Measurements from ENCODE around the gene P4HA2.
A peak's percentile ranks its signal among the peaks of the same experiment; 100 is the strongest.

P4HA2 gene

GRCh38 chr5:132246806-132247205 lies 19.2 kb upstream of the P4HA2 start:
- no peak for DNase-seq

- DNase-seq = no peak
Observed at GRCh38 chr5:132245593-132245992, 17.9 kb upstream of the P4HA2 start.

GRCh38 chr5:132243366-132243977 lies 15.8 kb upstream of the P4HA2 start:
- DNase-seq = no peak

- no peak for DNase-seq
Observed at GRCh38 chr5:132239776-132240175, 12.1 kb upstream of the P4HA2 start.

GRCh38 chr5:132238901-132239500 lies 11.3 kb upstream of the P4HA2 start:
- DNase-seq = no peak

- DNase-seq = peak; percentile 69
Observed at GRCh38 chr5:132238169-132238744, 10.6 kb upstream of the P4HA2 start.

- no peak for DNase-seq
Observed at GRCh38 chr5:132237670-132238069, 10.0 kb upstream of the P4HA2 start.

GRCh38 chr5:132237141-132237540 lies 9.5 kb upstream of the P4HA2 start:
- DNase-seq = no peak

- no peak for DNase-seq
Observed at GRCh38 chr5:132235340-132235739, 7.7 kb upstream of the P4HA2 start.

- no peak for DNase-seq
Observed at GRCh38 chr5:132234684-132235062, 7.0 kb upstream of the P4HA2 start.

GRCh38 chr5:132233811-132234683 lies 6.4 kb upstream of the P4HA2 start:
- no peak for DNase-seq

- DNase-seq = no peak
Observed at GRCh38 chr5:132233081-132233480, 5.4 kb upstream of the P4HA2 start.

- no peak for DNase-seq
Observed at GRCh38 chr5:132232465-132232864, 4.8 kb upstream of the P4HA2 start.

- no peak for DNase-seq
Observed at GRCh38 chr5:132230871-132231270, 3.2 kb upstream of the P4HA2 start.

- no peak for DNase-seq
Observed at GRCh38 chr5:132229236-132229635, 1.6 kb upstream of the P4HA2 start.

- DNase-seq = no peak
Observed at GRCh38 chr5:132228241-132229035, 785 bp upstream of the P4HA2 start.

GRCh38 chr5:132227235-132227484 lies 493 bp downstream of the P4HA2 start:
- DNase-seq = no peak

- no peak for DNase-seq
Observed at GRCh38 chr5:132226516-132227234, 978 bp downstream of the P4HA2 start.

GRCh38 chr5:132225165-132226032 lies 2.3 kb downstream of the P4HA2 start:
- DNase-seq = no peak

- DNase-seq = no peak
Observed at GRCh38 chr5:132224716-132225115, 2.9 kb downstream of the P4HA2 start.

- no peak for DNase-seq
Observed at GRCh38 chr5:132223861-132224260, 3.8 kb downstream of the P4HA2 start.

- no peak for DNase-seq
Observed at GRCh38 chr5:132222649-132223038, 5.0 kb downstream of the P4HA2 start.

Measured in activated T-cell treated with anti-CD3 and anti-CD28 coated beads, Interleukin-2, amount 50 U/mL, for 1 hour (primary cell).